ENCODE data around the gene IFNK.

The IFNK gene

DNA sequence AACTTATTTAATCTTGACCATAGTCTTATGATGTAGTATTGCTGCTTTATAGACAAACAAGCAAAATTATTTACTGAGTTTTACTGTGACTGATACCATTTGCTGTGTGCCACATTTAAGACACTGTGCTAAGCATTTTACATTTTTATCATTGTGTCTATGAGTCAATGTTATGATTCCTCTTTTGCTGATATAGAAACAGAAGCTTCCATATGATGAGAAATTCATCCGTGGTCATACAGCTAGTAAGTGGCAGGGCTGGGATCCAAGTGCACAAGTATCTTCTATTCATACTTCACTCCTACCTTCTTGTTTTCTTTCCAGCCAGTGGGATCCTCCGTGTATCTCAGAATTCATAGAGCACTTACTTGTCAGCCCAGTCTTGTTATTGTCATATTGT, 17.1 kb upstream of the IFNK start:
- H3K9me3 ChIP-seq (ENCODE audit: control insufficient read depth, insufficient read depth, low read length), result no peaks in the 10 kb centered on the region
- TF ChIP-seq EZH2phosphoT487 (IDR thresholded peaks at IDR 0.05; ENCODE audit: borderline replicate concordance, low read length), result no peak
- TF ChIP-seq, protein P1, sequence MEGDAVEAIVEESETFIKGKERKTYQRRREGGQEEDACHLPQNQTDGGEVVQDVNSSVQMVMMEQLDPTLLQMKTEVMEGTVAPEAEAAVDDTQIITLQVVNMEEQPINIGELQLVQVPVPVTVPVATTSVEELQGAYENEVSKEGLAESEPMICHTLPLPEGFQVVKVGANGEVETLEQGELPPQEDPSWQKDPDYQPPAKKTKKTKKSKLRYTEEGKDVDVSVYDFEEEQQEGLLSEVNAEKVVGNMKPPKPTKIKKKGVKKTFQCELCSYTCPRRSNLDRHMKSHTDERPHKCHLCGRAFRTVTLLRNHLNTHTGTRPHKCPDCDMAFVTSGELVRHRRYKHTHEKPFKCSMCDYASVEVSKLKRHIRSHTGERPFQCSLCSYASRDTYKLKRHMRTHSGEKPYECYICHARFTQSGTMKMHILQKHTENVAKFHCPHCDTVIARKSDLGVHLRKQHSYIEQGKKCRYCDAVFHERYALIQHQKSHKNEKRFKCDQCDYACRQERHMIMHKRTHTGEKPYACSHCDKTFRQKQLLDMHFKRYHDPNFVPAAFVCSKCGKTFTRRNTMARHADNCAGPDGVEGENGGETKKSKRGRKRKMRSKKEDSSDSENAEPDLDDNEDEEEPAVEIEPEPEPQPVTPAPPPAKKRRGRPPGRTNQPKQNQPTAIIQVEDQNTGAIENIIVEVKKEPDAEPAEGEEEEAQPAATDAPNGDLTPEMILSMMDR (IDR thresholded peaks at IDR 0.05; ENCODE audit: low read depth, low read length, poor library complexity, severe bottlenecking), result no peak
- H3K27me3 ChIP-seq (ENCODE audit: control insufficient read depth, low read length), result no peaks in the 10 kb centered on the region; the same call in 1 of the 2 replicates
- no peaks in the 10 kb centered on the region for H3K79me2 ChIP-seq (ENCODE audit: control insufficient read depth, low read length)
- H3K27ac ChIP-seq (ENCODE audit: low read depth, low read length), result no peak overlapping the region
- no peaks in the 10 kb centered on the region for H4K20me1 ChIP-seq (ENCODE audit: control insufficient read depth, insufficient read depth, low read depth, low read length)
- no peak overlapping the region for H3K4me2 ChIP-seq (ENCODE audit: low read length)
- no peaks in the 10 kb centered on the region for H3K36me3 ChIP-seq (ENCODE audit: control insufficient read depth, low read length)
- H3K4me1 ChIP-seq (ENCODE audit: control insufficient read depth, low read length), result no peaks in the 10 kb centered on the region
- H3K4me3 ChIP-seq (ENCODE audit: low read length), result no peak overlapping the region
- no peaks in the 10 kb centered on the region for H3K9me2 ChIP-seq (replicated peaks; ENCODE audit: control insufficient read depth, low read length)
- no peaks in the 10 kb centered on the region for H3F3A ChIP-seq (ENCODE audit: control insufficient read depth, insufficient read depth)

DNA sequence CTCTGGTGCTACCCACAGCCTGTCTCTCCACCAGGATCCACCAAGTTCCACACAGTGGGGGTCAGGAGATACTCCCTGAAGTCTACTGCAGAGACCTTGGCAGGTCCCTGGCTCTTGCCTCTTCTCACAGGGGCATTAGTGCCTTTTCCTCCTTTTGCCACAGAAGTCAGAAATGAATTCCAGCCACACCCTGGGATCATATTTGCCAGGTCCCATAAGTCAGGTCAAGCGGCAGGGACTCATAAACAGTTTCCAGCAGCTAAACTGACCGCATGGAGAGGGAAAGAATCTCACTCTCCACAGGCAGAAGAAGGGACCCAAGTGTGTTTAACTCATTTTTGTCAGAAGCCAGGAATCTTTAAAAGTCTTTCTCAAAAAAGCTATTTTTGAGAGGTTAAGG, 13.3 kb upstream of the IFNK start:
- Histone ChIP-seq H3K36me3 (ENCODE audit: control insufficient read depth, low read length) (no peaks in the 10 kb centered on the region), H3K79me2 (ENCODE audit: control insufficient read depth, low read length) (no peaks in the 10 kb centered on the region), H3K4me3 (ENCODE audit: low read length) (no peak overlapping the region), H3F3A (ENCODE audit: control insufficient read depth, insufficient read depth) (no peaks in the 10 kb centered on the region), H3K27ac (ENCODE audit: low read depth, low read length) (no peak overlapping the region), H3K27me3 (ENCODE audit: control insufficient read depth, low read length) (peaks cover 3% of the 10 kb centered on the region; the same call in 1 of the 2 replicates), H4K20me1 (ENCODE audit: control insufficient read depth, insufficient read depth, low read depth, low read length) (no peaks in the 10 kb centered on the region), H3K4me1 (ENCODE audit: control insufficient read depth, low read length) (no peaks in the 10 kb centered on the region), H3K9me2 (replicated peaks; ENCODE audit: control insufficient read depth, low read length) (no peaks in the 10 kb centered on the region), H3K4me2 (ENCODE audit: low read length) (no peak overlapping the region), H3K9me3 (ENCODE audit: control insufficient read depth, insufficient read depth, low read length) (no peaks in the 10 kb centered on the region)
- TF ChIP-seq EZH2phosphoT487 (IDR thresholded peaks at IDR 0.05; ENCODE audit: borderline replicate concordance, low read length), result no peak
- TF ChIP-seq, protein P1 (IDR thresholded peaks at IDR 0.05; ENCODE audit: low read depth, low read length, poor library complexity, severe bottlenecking), result no peak

DNA sequence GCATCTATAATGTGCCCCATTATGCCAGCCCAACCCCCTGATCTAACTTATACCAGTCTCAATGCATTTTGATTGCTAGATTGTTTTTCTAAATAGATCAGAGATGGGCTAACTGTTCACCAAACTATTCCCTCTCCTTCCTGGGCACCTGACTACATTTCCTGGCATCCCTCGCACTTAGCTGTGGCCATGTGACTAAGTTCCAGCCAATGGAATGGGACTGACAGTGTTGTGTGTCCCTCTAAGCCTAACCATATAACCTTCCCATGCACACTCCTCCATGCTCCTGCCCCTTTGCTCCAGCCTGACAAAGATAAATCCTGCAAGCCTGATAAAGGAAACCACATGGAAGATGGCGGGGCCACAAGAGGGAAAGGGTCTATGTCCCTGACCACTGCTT, 12.3 kb upstream of the IFNK start:
- Histone ChIP-seq H3K36me3 (ENCODE audit: control insufficient read depth, low read length) (no peaks in the 10 kb centered on the region), H3K9me3 (ENCODE audit: control insufficient read depth, insufficient read depth, low read length) (no peaks in the 10 kb centered on the region), H3K4me3 (ENCODE audit: low read length) (no peak overlapping the region), H3K27ac (ENCODE audit: low read depth, low read length) (no peak overlapping the region), H3K79me2 (ENCODE audit: control insufficient read depth, low read length) (no peaks in the 10 kb centered on the region), H4K20me1 (ENCODE audit: control insufficient read depth, insufficient read depth, low read depth, low read length) (no peaks in the 10 kb centered on the region), H3K4me2 (ENCODE audit: low read length) (no peak overlapping the region), H3K27me3 (ENCODE audit: control insufficient read depth, low read length) (peaks cover 3% of the 10 kb centered on the region; the same call in 1 of the 2 replicates), H3F3A (ENCODE audit: control insufficient read depth, insufficient read depth) (no peaks in the 10 kb centered on the region), H3K9me2 (replicated peaks; ENCODE audit: control insufficient read depth, low read length) (no peaks in the 10 kb centered on the region), H3K4me1 (ENCODE audit: control insufficient read depth, low read length) (no peaks in the 10 kb centered on the region)
- no peak for TF ChIP-seq EZH2phosphoT487 (IDR thresholded peaks at IDR 0.05; ENCODE audit: borderline replicate concordance, low read length)
- TF ChIP-seq, protein P1 (IDR thresholded peaks at IDR 0.05; ENCODE audit: low read depth, low read length, poor library complexity, severe bottlenecking), result no peak

All from DOHH2 (cell line).